ENCODE measurements around the gene TCP11L2. TPM values are rescaled to one million over a fixed set of nuclear protein-coding genes. Genes with fewer than 3 reads are reported as not detected.

TCP11L2 gene
- total and polyA plus RNA-seq, 2 of the 13 experiments (the other 11 are each of a cell fraction or from before 2014, with no cell fraction given): 4.6 to 24.1 TPM

DNA sequence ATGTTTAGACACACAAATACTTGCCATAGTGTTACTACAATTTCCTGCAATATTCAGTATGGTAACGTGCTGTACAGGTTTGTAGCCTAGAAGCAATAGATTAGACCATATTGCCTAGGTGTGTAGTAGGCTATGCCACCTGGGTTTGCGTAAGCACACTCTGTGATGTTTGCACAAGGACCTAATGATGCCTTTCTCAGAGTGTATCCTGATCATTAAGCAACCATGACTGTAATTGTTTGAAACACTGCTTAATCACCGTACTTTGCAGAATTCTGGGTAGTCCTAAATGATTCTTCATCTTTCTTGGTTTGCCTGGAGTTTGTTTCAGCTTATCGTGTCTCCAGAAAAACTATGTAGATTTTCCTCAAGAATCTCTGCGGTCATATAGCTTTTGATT lies 11.2 kb upstream of the TCP11L2 start:
- H4K20me1 ChIP-seq (ENCODE audit: insufficient read depth, low read length): no peaks in the 10 kb centered on the region
- DNase-seq (ENCODE audit: low spot score) (no peak), ATAC-seq (no peak), FAIRE-seq (peak; percentile 56)
- no peaks in the 10 kb centered on the region for H3K79me2 ChIP-seq (ENCODE audit: insufficient read depth, low read length)
- ChIA-PET POLR2A (interaction anchor here (1.3 kb wide), 1 partner anchor 67 kb away, joined by 4 read pairs; the partner anchor contains the start of gene POLR3B), CTCF (ENCODE audit: low intra/inter-chr PET ratio, low total read pairs) (no interaction called here)
- H3K4me3 ChIP-seq (replicated peaks in 1 of 3; ENCODE audit: insufficient read depth in 1 of 3, low read depth in 2 of 3, low read length in 3 of 3): no peak overlapping the region
- no peak overlapping the region for H3K9ac ChIP-seq (ENCODE audit: insufficient read depth, low read depth, low read length)
- no peaks in the 10 kb centered on the region for H3K27me3 ChIP-seq (ENCODE audit: control insufficient read depth in 1 of 2, insufficient read depth in 2 of 2, low read length in 2 of 2)
- in situ Hi-C loops (cut with HindIII; ENCODE audit: extremely low pct_ligation_motif_present, low pct_unique_long_range_greater_than_20kb): no loop called here
- no peaks in the 10 kb centered on the region for H3K9me3 ChIP-seq (ENCODE audit: low read length)
- TF ChIP-seq FOXA3 (CRISPR knock-in tag; IDR thresholded peaks at IDR 0.05): peak; percentile 58
- TF ChIP-seq, protein P1, sequence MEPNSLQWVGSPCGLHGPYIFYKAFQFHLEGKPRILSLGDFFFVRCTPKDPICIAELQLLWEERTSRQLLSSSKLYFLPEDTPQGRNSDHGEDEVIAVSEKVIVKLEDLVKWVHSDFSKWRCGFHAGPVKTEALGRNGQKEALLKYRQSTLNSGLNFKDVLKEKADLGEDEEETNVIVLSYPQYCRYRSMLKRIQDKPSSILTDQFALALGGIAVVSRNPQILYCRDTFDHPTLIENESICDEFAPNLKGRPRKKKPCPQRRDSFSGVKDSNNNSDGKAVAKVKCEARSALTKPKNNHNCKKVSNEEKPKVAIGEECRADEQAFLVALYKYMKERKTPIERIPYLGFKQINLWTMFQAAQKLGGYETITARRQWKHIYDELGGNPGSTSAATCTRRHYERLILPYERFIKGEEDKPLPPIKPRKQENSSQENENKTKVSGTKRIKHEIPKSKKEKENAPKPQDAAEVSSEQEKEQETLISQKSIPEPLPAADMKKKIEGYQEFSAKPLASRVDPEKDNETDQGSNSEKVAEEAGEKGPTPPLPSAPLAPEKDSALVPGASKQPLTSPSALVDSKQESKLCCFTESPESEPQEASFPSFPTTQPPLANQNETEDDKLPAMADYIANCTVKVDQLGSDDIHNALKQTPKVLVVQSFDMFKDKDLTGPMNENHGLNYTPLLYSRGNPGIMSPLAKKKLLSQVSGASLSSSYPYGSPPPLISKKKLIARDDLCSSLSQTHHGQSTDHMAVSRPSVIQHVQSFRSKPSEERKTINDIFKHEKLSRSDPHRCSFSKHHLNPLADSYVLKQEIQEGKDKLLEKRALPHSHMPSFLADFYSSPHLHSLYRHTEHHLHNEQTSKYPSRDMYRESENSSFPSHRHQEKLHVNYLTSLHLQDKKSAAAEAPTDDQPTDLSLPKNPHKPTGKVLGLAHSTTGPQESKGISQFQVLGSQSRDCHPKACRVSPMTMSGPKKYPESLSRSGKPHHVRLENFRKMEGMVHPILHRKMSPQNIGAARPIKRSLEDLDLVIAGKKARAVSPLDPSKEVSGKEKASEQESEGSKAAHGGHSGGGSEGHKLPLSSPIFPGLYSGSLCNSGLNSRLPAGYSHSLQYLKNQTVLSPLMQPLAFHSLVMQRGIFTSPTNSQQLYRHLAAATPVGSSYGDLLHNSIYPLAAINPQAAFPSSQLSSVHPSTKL (CRISPR knock-in tag; IDR thresholded peaks at IDR 0.05): 0 out of 2 replicates have a peak, but pooled peaks have one; percentile 37
- TF ChIP-seq CEBPB (IDR thresholded peaks at IDR 0.05; ENCODE audit: borderline replicate concordance, low read depth, low read length): peak; percentile 68; the same call in 1 of the 2 replicates
- no peak for TF ChIP-seq FOXA1 (IDR thresholded peaks at IDR 0.05)
- peak; percentile 44; the same call in 1 of the 2 replicates for TF ChIP-seq FOXA1 (CRISPR knock-in tag; IDR thresholded peaks at IDR 0.05)
- TF ChIP-seq, protein P2, sequence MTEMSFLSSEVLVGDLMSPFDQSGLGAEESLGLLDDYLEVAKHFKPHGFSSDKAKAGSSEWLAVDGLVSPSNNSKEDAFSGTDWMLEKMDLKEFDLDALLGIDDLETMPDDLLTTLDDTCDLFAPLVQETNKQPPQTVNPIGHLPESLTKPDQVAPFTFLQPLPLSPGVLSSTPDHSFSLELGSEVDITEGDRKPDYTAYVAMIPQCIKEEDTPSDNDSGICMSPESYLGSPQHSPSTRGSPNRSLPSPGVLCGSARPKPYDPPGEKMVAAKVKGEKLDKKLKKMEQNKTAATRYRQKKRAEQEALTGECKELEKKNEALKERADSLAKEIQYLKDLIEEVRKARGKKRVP (CRISPR knock-in tag; IDR thresholded peaks at IDR 0.05): peak in 1 of 2 experiments; percentile 70; a peak in 2 of 4 replicates
- peak; percentile 55; the same call in 1 of the 2 replicates for TF ChIP-seq FOSL2 (CRISPR knock-in tag; IDR thresholded peaks at IDR 0.05)
- peak; percentile 64 for TF ChIP-seq GATAD2A (CRISPR knock-in tag; IDR thresholded peaks at IDR 0.05)
- TF ChIP-seq CEBPG (CRISPR knock-in tag; IDR thresholded peaks at IDR 0.05): peak; percentile 81
- no peak for TF ChIP-seq SOX13 (IDR thresholded peaks at IDR 0.05)
- TF ChIP-seq SOX13 (CRISPR knock-in tag; conservative IDR thresholded peaks at IDR 0.05 in 1 of 2, IDR thresholded peaks at IDR 0.05 in 1 of 2): peak in 1 of 2 experiments; percentile 45; a peak in 1 of 4 replicates
- TF ChIP-seq YY1 (IDR thresholded peaks at IDR 0.05; ENCODE audit: insufficient read depth, insufficient replicate concordance, low read depth, low read length): no peak
- TF ChIP-seq, protein P3, sequence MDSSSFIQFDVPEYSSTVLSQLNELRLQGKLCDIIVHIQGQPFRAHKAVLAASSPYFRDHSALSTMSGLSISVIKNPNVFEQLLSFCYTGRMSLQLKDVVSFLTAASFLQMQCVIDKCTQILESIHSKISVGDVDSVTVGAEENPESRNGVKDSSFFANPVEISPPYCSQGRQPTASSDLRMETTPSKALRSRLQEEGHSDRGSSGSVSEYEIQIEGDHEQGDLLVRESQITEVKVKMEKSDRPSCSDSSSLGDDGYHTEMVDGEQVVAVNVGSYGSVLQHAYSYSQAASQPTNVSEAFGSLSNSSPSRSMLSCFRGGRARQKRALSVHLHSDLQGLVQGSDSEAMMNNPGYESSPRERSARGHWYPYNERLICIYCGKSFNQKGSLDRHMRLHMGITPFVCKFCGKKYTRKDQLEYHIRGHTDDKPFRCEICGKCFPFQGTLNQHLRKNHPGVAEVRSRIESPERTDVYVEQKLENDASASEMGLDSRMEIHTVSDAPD (CRISPR knock-in tag; IDR thresholded peaks at IDR 0.05): no peak
- intact Hi-C loops (cut with micrococcal nuclease; ENCODE audit: unreplicated experiment): no loop called here
- BruUV-seq (replicated peaks): no TSS peak
- peaks cover 58% of the 10 kb centered on the region for H3K4me1 ChIP-seq (ENCODE audit: insufficient read depth, low read length)
- 58% methylated on average over 5 of the region's 5 CpGs for WGBS (ENCODE audit: low lambda C conversion rate)
- no peaks in the 10 kb centered on the region for H3K36me3 ChIP-seq (replicated peaks in 1 of 2; ENCODE audit: control insufficient read depth in 1 of 2, insufficient read depth in 2 of 2, low read length in 2 of 2)
- no peak overlapping the region for H2AFZ ChIP-seq (ENCODE audit: low read length)
- H3K27ac ChIP-seq (ENCODE audit: extremely low read length, insufficient read depth, low read length): no peak overlapping the region
- no peak overlapping the region for H3K4me2 ChIP-seq (ENCODE audit: low read depth, low read length)
